Stimulated activated CD4-positive, alpha-beta T cell treated with anti-CD3 and anti-CD28 coated beads, Interleukin-4, amount 100 ng/mL, for 1 hour (primary cell): Measurements from ENCODE around the gene STX18.
"Not testable (repeated sequence)": the region's sequence is repeated elsewhere in the genome, so short reads cannot be mapped to it uniquely, and the experiment has no call there.

Experiments used
- DNase-seq: peaks from one replicate; pipeline ENCODE4 v3.0.0-alpha.2; 2020

The STX18 gene

DNA sequence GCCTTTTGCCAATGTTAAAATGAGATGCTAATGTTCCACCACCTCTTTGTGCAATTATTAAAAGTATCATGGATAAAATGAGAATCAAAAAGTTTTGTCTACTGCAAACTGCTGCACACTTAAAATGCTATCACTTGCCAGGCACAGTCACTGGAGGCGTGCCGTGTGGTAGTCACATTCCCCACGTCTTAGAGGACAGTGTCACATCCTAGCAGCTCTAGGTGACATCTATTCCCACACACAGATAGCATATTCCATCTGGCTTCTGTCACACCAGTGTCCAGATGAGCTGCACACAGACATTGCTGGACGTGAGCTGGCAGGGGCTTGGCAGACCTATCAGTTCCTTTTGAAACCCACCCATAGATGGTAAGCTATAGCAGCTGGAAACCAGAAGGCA lies 107.9 kb downstream of the STX18 start:
- DNase-seq, result no peak

DNA sequence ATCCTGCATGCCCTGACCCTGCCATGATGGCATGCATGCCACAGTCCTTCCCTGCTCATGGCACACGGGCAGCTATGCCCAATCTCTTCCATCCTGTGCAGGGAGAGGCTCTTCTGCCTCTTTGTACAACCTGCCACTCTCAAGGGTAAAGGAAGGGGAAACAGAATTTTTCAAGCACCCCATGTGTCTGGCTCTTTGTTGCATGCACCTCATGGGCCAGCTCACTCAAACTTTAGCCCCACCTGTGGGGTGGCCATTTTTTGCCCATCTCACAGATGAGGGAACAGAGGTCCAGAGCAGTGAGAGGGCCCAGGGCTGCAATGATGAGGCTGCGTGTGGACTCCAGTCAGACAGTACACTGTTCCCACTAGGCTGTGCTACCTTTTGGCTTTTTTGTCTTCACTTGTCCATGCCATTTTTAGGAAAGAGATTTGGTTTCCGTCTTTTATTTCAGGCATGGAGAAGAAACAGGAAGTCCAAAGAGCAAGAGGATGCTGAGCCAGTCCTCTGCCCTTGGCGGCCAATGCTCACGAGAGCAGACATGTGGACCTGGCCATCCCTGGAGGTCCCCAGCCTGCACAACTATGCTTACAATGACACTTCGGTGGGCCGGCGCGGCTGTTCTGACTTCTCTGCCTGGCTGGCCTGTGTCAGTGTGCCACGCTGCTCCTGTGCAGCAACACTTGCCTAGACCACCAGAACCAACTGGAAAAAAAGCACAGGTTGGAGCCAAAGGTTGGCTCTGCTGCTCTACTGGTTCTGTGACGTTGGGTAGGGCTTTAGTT lies 109.3 kb downstream of the STX18 start:
- DNase-seq, result no peak

GRCh38 chr4:4430492-4431195 lies 111.2 kb downstream of the STX18 start:
- DNase-seq, result peak; percentile 45

DNA sequence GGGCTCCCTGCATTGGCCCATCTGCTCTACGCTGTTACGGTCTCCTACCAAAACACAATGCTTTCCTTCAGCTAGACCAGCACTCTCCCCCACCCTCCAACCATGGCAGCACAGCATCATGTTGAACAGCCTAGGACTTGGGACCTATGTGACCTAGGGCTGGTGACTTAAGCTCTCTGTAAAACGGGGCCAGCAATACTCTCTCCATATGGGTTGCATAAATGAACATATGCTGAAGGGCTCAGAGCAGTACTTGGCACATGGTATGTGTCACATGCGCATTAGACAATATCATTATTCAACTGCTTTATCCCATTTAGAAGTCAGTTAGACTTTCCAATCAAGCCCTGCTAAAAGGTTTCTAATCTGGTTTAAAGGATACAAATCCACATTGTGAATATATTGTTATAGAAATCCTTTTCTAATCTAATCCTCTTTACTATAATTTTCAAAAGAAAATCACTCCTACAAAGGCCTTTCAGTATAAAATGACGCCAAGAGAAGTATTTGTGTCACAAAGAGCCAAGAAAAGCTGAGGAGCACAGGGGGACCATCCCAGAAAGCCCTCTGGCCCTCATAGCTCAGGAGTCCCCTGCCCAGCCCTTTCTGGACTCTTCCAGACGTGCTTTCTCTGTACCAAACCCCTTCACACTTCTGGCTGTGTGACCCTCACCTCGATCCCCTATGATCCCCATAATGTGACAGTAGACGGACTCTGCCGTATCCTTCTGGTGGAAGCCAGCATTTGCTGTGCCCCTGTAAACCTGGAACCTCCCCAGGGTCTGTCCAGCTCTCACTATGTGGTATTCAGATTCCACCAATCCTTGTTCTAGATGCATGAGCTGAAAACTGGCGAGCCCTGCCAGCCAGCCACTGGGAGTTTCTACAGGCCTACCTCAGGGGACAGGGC lies 112.6 kb downstream of the STX18 start:
- DNase-seq, result no peak

DNA sequence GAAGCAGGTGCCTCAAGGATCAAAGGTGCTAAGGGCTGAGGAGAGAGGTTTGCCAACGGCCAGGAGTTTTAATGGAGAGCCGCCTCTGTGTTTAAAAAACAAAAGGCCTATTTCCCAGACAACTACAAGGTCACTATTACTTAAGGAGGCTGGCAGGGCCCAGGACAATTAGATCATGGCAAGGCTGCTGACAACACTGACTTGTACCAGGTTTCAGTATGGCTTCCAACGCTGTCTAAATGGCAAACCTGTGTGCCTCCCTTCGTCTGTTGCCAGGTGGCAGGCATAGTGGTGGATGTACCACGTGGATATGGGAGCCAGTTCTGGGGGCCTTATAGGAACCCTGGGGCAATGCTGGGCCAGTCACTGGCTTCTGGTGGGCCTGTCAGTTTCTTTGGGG lies 114.0 kb downstream of the STX18 start:
- no peak for DNase-seq

DNA sequence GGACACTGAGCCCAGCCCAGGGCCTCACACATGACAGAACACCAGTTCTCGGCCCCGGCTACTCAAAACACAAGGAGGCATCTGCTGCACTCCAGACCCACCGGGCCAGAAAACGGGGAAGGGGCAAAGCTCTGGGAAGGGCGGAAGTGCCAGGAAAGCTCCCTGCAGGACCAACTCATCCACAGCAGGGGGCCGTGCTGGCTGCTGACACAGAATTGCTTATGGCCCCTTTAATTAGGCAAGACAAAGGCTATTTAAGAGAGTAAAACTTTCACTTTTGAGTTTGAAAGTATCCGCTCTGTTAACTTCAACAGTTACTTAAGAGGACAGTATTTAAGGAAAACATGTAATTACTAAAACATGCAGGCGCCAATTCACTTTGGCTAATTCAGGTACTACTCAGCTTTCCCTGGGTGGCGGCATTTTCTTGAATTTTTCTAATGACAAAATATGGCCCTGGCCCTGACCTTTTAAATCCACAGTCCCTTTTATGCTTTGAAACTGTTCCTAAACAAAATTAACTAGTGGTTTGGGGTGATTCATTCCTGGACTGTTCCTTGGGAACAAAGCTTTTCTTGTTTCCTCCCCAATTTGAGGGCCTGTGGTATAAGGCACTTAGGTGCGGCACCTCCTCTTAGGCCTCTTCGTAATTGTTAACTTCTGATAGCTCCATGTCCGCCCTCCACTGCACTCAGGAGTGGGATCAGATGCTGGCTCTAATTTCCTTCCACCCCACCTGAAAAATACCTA lies 114.6 kb downstream of the STX18 start:
- DNase-seq, result no peak

- no peak for DNase-seq
Measured at GRCh38 chr4:4426511-4427120, 115.2 kb downstream of the STX18 start.

DNA sequence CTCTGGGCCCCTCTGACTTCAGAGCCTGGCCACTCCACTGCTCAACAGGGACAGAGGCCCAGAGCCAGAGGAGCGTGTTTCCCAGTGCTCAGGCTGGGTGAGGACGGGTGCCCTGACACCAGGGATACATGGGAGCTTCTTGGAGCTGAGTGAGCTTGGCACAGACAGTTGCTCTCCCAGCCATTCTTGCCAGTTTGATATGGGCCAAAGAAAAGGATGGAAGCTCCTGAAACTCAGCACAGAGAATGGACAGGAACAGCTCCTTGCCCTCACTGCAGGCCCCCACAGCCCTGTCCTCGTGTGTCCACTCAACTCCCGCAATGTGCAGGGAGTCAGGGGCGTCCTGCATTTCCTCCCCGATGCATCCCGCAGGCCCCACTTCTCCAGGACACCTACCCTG lies 116.2 kb downstream of the STX18 start:
- DNase-seq, result no peak

DNA sequence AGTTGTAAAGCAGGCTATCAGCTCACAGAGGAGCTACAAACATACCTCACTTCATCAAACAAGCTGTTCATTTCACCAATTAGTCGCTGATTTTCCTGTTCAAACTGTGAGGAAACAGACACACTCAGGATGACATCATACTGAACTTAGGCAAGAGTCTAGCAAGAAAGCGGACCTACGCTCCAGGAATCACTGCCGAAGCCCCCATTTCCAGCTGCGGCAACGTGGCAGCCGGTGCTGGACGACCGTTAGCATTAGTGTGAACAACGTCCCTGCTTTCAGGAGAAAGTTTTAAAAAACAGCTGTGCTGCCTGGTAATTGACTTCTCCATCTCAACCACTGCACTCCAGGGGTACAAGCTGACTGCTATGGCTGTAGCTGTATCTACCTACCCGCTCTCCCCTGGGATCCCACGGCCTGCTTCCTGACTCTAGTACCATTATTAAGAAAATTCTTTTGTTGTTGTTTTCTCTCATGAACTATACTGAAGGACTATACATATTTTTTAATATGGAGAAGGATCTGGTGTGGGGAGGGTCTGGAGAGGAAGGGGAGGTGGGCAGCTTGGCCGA lies 116.6 kb downstream of the STX18 start:
- DNase-seq, result no peak

DNA sequence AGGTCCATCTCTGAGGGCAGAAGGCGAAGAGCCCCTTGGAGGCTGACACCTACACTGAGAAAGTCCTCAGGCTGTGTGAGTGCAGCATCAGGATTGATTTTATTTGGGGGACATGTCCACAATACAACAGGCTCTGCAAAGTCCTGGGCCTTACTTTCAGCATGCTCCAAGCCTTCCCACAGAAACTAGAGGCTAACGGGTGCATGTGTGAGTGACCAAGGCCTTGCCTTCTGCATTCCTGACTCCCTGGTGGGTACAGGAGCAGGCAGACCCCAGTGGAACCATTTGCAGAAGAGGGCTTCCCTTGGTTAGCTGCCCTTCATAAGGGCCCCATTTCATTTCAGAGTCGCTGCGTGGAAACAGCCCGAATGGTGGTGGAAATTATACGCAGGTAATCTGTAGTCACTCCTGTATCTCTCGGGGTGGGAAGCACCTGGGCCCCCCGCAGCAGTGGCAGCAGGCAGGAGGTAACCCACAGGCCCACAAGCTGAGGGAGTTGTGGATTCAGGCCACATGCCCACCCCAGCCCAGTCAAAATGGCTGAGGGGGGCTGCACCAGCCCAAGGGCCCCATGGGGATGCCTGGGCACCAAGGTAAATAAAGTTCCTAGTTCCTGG lies 117.2 kb downstream of the STX18 start:
- DNase-seq, result no peak

DNA sequence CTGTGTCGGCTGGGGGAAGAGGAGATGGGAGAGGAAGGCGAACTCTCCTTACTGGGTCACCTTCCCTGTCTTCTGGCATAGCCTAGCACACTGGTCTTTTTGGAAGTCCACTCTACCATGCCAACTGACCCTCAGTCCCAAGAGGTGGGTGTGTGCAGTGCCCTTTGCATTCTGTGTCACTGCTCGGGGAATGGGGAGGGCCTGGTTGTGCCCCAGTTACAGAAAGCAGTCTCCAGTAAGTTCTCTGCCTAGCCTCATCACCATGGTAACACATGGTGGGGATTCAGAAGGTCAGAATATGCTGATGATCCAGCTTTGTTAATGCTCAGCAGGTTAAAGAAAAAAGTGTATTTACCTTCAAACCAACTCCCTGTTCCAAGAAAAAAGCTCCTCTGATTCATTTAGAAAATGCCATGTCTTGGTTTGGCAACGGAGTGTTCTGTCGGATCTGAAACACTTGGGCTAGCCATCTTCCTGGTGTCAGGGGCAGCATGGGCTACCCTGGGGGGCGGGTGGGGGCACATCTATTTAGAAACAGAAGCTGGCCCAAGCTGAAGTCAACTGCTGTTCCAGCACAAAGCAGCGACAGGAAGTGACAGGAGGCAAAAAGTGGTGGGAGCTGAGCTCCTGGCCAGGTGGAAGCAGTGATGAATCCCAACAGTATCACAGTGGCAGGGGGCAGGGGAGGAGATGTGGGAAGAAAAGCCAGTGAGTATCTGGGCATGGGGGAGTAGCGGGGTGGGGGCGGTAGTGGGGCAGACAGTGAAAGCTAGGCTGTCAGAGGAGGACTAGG lies 117.9 kb downstream of the STX18 start:
- no peak for DNase-seq

- DNase-seq, result no peak
Measured at GRCh38 chr4:4422856-4423499, 118.9 kb downstream of the STX18 start.

DNA sequence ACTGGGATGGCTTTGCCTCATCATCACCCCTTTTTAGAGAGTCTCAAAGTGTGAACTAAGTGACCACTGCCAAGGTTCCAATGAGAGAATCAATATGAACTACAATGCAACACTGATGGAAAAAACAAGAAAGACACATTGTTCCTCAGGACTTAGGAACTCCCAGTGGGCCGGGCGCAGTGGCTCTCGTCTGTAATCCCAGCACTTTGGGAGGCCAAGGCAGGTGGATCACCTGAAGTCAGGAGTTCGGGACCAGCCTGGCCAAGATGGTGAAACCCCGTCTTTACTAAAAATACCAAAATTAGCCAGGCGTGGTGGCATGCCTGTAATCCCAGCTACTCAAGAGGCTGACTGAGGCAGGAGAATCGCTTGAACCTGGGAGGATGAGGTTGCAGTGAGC lies 119.7 kb downstream of the STX18 start:
- not testable (repeated sequence) for DNase-seq

DNA sequence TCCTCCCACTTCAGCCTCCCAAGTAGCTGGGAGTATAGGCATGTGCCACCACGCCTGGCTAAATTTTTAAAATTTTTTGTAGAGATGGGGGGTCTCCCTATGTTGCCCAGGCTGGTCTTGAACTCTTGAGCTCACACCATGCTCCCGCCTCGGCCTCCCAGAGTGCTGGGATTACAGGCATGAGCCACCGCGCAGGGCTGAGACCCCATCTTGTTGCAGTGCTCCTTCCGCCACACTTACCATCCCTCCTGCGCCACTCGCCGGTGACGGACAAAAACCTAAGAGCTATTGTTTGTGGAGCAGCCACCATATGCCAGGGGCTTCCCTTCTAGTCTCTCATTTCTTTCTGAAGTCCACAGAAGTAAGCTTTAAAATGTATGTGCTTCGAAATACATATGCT lies 120.5 kb downstream of the STX18 start:
- no peak for DNase-seq

- no peak for DNase-seq
Measured at GRCh38 chr4:4420421-4420820, 121.4 kb downstream of the STX18 start.

DNA sequence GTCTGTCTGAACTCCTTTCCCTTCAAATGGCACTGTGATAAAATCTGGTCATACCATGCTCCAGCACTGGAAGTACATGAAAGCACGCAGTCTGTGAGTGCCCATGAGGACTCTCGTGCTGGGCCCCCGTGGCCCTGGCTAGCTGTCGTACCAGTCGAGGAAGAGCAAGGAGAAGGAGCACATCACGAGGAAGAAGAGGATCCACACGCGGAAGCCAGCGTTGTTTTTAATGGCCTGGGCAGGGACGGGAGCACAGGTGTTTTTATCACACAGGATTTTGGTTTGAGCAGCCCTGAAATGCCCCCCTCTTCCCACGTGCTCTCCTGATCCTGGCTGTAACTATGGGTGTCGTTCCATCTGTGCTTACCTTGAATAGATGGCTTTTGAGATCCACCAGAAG lies 122.0 kb downstream of the STX18 start:
- no peak for DNase-seq

GRCh38 chr4:4418676-4419390 lies 123.0 kb downstream of the STX18 start:
- no peak for DNase-seq

DNA sequence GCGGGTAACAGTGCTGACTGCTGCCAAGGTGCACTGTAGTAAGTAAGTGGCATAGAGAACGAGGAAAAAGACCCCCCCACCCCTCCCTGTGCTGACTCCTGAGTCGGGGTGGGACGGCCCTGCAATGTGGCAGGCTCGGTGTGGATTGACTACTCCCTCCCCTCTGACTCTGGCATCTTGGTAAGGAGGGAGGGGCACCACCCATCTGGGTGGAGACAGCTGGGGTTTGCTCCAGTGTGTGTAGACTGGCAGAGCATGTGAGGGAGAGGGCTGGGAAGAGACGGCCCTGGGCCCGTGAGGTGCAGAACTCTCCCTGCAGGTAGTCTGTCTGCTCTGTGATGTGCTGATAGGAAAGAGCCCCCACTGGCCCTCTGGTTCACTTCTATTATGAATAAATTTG lies 124.0 kb downstream of the STX18 start:
- DNase-seq, result no peak

- DNase-seq, result no peak
Measured at GRCh38 chr4:4416981-4417380, 124.9 kb downstream of the STX18 start.
